Measurements from ENCODE around the gene ARL2BP. TPM values are rescaled to one million over a fixed set of nuclear protein-coding genes. Genes with fewer than 3 reads are reported as not detected.
A peak's percentile ranks its signal among the peaks of the same experiment; 100 is the strongest.

The ARL2BP gene
- total RNA-seq, 1 experiment from 2014 or later, result 33.1 TPM

GRCh38 chr16:57244463-57244766 lies 644 bp upstream of the ARL2BP start:
- Histone ChIP-seq H3K4me3 (ENCODE audit: low read depth, low read length, poor library complexity, severe bottlenecking) (peak overlapping the region; percentile 72), H3K36me3 (ENCODE audit: insufficient read depth, low read length, poor library complexity, severe bottlenecking) (peaks cover 12% of the 10 kb centered on the region), H3K4me1 (ENCODE audit: insufficient read depth, low read length, poor library complexity, severe bottlenecking) (peaks cover 6% of the 10 kb centered on the region), H3K27ac (ENCODE audit: low read depth, low read length, poor library complexity, severe bottlenecking) (peak overlapping the region; percentile 40), H3K27me3 (replicated peaks; ENCODE audit: insufficient read depth, low read depth, low read length, poor library complexity) (no peaks in the 10 kb centered on the region), H3K9me3 (ENCODE audit: low read depth, low read length, poor library complexity, severe bottlenecking) (no peaks in the 10 kb centered on the region)
- intact Hi-C loops (cut with micrococcal nuclease; ENCODE audit: unreplicated experiment), result no loop called here
- TSS peak; percentile 87 for BruUV-seq (replicated peaks)
- DNase-seq (ENCODE audit: low spot score), result peak; percentile 9
- TF ChIP-seq CTCF (conservative IDR thresholded peaks at IDR 0.05; ENCODE audit: low read depth, low read length) (no peak), EZH2 (IDR thresholded peaks at IDR 0.05; ENCODE audit: borderline replicate concordance, low read depth, low read length, poor library complexity, severe bottlenecking) (no peak)
- POLR2A ChIA-PET (ENCODE audit: low non-redundant PET), result no interaction called here
- CTCF ChIA-PET, result no interaction called here

GRCh38 chr16:57245472-57246113 lies 534 bp downstream of the ARL2BP start:
- ChIA-PET CTCF (no interaction called here), POLR2A (ENCODE audit: low non-redundant PET) (no interaction called here)
- H3K4me1 ChIP-seq (ENCODE audit: insufficient read depth, low read length, poor library complexity, severe bottlenecking), result peaks cover 6% of the 10 kb centered on the region
- BruUV-seq (replicated peaks), result no TSS peak
- no peak for DNase-seq (ENCODE audit: low spot score)
- H3K4me3 ChIP-seq (ENCODE audit: low read depth, low read length, poor library complexity, severe bottlenecking), result peak overlapping the region; percentile 72
- H3K27ac ChIP-seq (ENCODE audit: low read depth, low read length, poor library complexity, severe bottlenecking), result peak overlapping the region; percentile 70
- peaks cover 19% of the 10 kb centered on the region for H3K36me3 ChIP-seq (ENCODE audit: insufficient read depth, low read length, poor library complexity, severe bottlenecking)
- intact Hi-C loops (cut with micrococcal nuclease; ENCODE audit: unreplicated experiment), result no loop called here
- H3K9me3 ChIP-seq (ENCODE audit: low read depth, low read length, poor library complexity, severe bottlenecking), result no peaks in the 10 kb centered on the region
- TF ChIP-seq EZH2 (IDR thresholded peaks at IDR 0.05; ENCODE audit: borderline replicate concordance, low read depth, low read length, poor library complexity, severe bottlenecking) (no peak), CTCF (conservative IDR thresholded peaks at IDR 0.05; ENCODE audit: low read depth, low read length) (no peak)
- no peaks in the 10 kb centered on the region for H3K27me3 ChIP-seq (replicated peaks; ENCODE audit: insufficient read depth, low read depth, low read length, poor library complexity)

GRCh38 chr16:57251352-57251751 lies 6.3 kb downstream of the ARL2BP start:
- BruUV-seq (replicated peaks), result no TSS peak
- H3K36me3 ChIP-seq (ENCODE audit: insufficient read depth, low read length, poor library complexity, severe bottlenecking), result peaks cover 35% of the 10 kb centered on the region
- intact Hi-C loops (cut with micrococcal nuclease; ENCODE audit: unreplicated experiment), result no loop called here

More at GRCh38 chr16:57251352-57251751, 6.3 kb downstream of the ARL2BP start:
- Histone ChIP-seq H3K27me3 (replicated peaks; ENCODE audit: insufficient read depth, low read depth, low read length, poor library complexity) (no peaks in the 10 kb centered on the region), H3K9me3 (ENCODE audit: low read depth, low read length, poor library complexity, severe bottlenecking) (no peaks in the 10 kb centered on the region), H3K27ac (ENCODE audit: low read depth, low read length, poor library complexity, severe bottlenecking) (no peak overlapping the region), H3K4me1 (ENCODE audit: insufficient read depth, low read length, poor library complexity, severe bottlenecking) (no peaks in the 10 kb centered on the region), H3K4me3 (ENCODE audit: low read depth, low read length, poor library complexity, severe bottlenecking) (no peak overlapping the region)
- no peak for DNase-seq (ENCODE audit: low spot score)
- ChIA-PET CTCF (no interaction called here), POLR2A (ENCODE audit: low non-redundant PET) (no interaction called here)
- TF ChIP-seq EZH2 (IDR thresholded peaks at IDR 0.05; ENCODE audit: borderline replicate concordance, low read depth, low read length, poor library complexity, severe bottlenecking) (no peak), CTCF (conservative IDR thresholded peaks at IDR 0.05; ENCODE audit: low read depth, low read length) (no peak)
